PFSK-1 (cell line): ENCODE data around the gene PGGT1B.

Source experiments
- FOXP2 ChIP-seq: optimal IDR thresholded peaks from 2 replicates; pipeline ENCODE3; 2011; ENCODE audit warnings: borderline replicate concordance, control low read depth, inconsistent platforms; ENCODE audit not compliant: insufficient read depth; ENCODE audit errors: extremely low read length, extremely low read depth
- POLR2AphosphoS5 ChIP-seq: IDR thresholded peaks from 2 replicates; pipeline ENCODE4 v1.6.1; 2012; ENCODE audit warnings: low read depth, mild to moderate bottlenecking, control low read depth, low read length, moderate library complexity
- REST ChIP-seq, 2 experiments: IDR thresholded peaks; 2 replicates each; pipeline versions ENCODE4 v1.6.1 to v1.8.0; 2011 to 2012; ENCODE audit warnings: low read depth in 2 of 2, low read length in 2 of 2, control low read depth in 1 of 2, inconsistent platforms in 1 of 2, mild to moderate bottlenecking in 1 of 2, moderate library complexity in 1 of 2; ENCODE audit not compliant: insufficient read depth in 1 of 2
- SIN3A ChIP-seq: IDR thresholded peaks from 2 replicates; pipeline ENCODE4 v1.6.1; 2012; ENCODE audit warnings: mild to moderate bottlenecking, low read length, moderate library complexity, borderline replicate concordance; ENCODE audit not compliant: insufficient read depth
- TAF1 ChIP-seq: IDR thresholded peaks from 2 replicates; pipeline ENCODE4 v1.6.1; 2012; ENCODE audit warnings: low read length, control low read depth, borderline replicate concordance; ENCODE audit not compliant: insufficient read depth

Gene PGGT1B

GRCh38 chr5:115291397-115291796 is 28.7 kb upstream of the PGGT1B start:
- TF ChIP-seq SIN3A, result no peak
- no peak for TF ChIP-seq FOXP2
- no peak for TF ChIP-seq REST (IDR thresholded peaks at IDR 0.05; ENCODE audit: insufficient read depth in 1 of 2, low read depth in 2 of 2, low read length in 2 of 2)
- TF ChIP-seq TAF1, result no peak
- TF ChIP-seq POLR2AphosphoS5, result no peak

GRCh38 chr5:115289104-115289503 is 26.4 kb upstream of the PGGT1B start:
- TF ChIP-seq SIN3A (no peak), POLR2AphosphoS5 (no peak), REST (IDR thresholded peaks at IDR 0.05; ENCODE audit: insufficient read depth in 1 of 2, low read depth in 2 of 2, low read length in 2 of 2) (no peak), FOXP2 (no peak), TAF1 (no peak)

GRCh38 chr5:115284021-115284420 is 21.3 kb upstream of the PGGT1B start:
- no peak for TF ChIP-seq REST (IDR thresholded peaks at IDR 0.05; ENCODE audit: insufficient read depth in 1 of 2, low read depth in 2 of 2, low read length in 2 of 2)
- TF ChIP-seq TAF1, result no peak
- TF ChIP-seq FOXP2, result no peak
- no peak for TF ChIP-seq POLR2AphosphoS5

GRCh38 chr5:115282131-115282530 is 19.5 kb upstream of the PGGT1B start:
- TF ChIP-seq POLR2AphosphoS5, result no peak
- no peak for TF ChIP-seq TAF1
- TF ChIP-seq REST (IDR thresholded peaks at IDR 0.05; ENCODE audit: insufficient read depth in 1 of 2, low read depth in 2 of 2, low read length in 2 of 2), result no peak
- no peak for TF ChIP-seq FOXP2

GRCh38 chr5:115274584-115274983 is 11.9 kb upstream of the PGGT1B start:
- TF ChIP-seq SIN3A (no peak), POLR2AphosphoS5 (no peak)
